Eye (tissue), 1 donor: ENCODE results near the gene DEAF1.
"Not testable (repeated sequence)": the region's sequence is repeated elsewhere in the genome, so short reads cannot be mapped to it uniquely, and the experiment has no call there.

Experiments used
- DNase-seq: peaks from one replicate; pipeline ENCODE4 v3.0.0-alpha.2; 2015

The DEAF1 gene

GRCh38 chr11:674406-674805 is 20.6 kb downstream of the DEAF1 start:
- no peak for DNase-seq

GRCh38 chr11:673866-674265 is 21.2 kb downstream of the DEAF1 start:
- no peak for DNase-seq

DNA sequence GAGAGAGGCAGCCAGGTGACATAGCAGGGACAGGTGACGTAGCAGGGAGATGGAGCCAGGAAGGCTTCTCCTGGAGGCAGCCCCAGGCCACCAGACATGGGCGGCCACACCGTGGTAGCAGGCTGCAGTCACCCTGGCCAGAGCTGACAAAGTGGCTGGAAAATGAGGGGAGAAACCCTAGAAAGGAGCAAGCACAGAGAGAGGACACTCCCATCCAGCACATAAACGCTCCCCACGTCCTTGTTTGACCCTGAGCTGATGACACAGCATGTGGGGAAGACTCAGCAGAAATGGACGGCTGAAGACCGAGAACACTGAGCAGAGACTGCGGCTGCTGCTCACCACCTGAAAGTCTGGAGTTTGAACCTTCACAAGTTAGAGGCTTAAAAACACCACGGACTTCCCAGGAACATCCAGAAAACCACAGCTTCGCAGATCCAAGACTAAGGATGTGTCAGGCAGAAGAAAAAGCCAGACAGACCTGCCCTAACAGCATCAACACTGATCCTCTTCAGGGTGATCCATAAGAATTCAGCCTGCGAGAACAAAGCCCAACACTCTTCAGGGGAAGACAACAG is 29.2 kb downstream of the DEAF1 start:
- no peak for DNase-seq

GRCh38 chr11:665062-665703 is 29.8 kb downstream of the DEAF1 start:
- DNase-seq, result peak; percentile 71

- peak; percentile 72 for DNase-seq
Observed at GRCh38 chr11:662689-663274, 32.2 kb downstream of the DEAF1 start.

DNA sequence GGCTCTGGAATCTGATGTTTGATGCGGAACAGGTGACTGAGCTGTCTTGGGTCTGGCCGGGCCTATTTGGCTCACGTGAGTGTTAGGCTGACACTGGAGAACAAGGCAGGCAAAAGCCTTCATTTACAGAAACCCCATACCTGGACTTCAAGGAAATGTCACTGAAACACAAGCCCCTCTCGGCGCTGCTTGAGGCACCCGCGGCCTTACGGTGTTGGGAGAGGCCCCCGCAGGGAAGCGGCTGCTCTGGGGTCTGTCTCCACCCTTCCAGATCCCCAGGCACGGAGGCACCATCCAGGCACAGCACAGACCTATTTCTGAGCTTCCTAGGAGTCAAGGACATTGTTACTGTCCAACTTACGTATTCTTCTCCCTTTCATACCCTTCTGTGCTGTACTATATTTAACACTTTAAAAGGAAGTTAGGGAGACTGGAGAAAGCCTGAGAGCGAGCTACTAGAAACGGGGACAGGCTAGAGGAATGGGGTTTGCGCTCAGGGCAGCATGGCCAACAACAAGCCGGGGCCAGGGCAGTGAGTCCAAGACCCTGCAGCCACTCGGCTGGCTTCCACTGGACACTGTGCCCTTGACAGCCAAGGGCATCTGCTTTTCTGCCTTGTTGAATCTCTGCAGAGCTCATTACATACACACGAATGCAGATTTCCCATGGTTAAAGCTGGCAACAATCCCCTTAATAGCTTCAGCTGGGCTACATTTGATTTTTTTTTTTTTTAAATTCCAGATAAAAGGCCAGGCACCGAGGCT is 34.2 kb downstream of the DEAF1 start:
- no peak for DNase-seq

DNA sequence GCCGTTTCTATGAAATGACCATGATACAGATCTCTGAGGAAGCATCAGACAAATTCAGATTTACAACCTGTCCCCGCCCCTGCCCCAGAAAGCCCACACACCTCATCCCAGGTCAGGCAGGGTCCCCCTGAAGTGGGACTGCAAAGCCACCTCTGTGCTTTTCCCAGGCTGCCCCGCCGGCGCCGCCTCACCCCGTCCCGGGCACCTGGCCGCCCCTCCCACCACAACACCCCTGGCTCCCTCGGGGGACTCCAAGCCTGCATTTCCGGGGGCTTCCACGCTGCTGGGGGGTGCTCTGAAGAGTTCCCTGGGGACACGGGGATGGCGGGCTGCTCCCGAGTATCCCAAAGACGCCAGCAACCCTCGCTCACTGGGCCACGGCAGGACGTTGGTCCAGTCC is 34.7 kb downstream of the DEAF1 start:
- DNase-seq, result no peak

- DNase-seq, result no peak
Observed at GRCh38 chr11:659532-660085, 35.4 kb downstream of the DEAF1 start.

DNA sequence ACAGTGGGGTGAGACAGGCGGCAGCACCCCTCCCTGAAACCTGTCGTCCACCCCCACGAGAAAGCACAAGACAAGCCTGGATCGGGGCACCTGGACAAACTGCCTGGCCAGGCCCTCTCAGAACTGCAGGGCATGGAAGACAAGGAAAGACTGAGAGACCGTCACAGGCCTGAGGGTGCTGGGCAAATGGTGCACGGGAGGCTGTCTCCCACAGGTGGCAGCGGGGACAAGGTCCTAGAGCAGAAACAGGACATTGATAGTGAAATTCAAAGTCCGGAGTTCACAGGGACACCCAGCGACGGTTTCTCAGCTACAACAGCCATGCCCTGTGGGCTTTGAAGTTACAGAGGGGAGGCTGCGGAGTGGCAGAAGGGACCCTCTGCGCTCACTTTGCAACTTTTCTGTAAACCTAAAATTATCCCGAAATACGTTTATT is 37.3 kb downstream of the DEAF1 start:
- no peak for DNase-seq

DNA sequence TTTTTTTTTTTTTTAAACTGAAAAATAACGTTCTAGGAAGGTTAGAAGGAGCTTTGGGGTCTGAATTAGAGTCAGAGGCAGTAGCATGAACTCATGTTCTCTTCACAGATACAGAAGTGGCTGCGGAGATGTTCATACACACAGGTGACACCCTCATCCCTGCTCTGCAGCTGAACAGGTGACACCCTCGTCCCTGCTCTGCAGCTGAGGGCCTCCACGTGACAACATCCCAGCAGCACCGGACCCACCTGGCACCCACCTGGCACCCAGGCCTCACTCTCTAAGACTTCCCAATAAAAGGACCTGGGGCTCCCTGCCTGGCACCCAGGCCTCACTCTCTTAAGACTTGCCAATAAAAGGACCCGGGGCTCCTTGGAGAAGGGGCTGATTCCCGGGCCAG is 38.2 kb downstream of the DEAF1 start:
- DNase-seq, result no peak

GRCh38 chr11:656426-656825 is 38.6 kb downstream of the DEAF1 start:
- no peak for DNase-seq

DNA sequence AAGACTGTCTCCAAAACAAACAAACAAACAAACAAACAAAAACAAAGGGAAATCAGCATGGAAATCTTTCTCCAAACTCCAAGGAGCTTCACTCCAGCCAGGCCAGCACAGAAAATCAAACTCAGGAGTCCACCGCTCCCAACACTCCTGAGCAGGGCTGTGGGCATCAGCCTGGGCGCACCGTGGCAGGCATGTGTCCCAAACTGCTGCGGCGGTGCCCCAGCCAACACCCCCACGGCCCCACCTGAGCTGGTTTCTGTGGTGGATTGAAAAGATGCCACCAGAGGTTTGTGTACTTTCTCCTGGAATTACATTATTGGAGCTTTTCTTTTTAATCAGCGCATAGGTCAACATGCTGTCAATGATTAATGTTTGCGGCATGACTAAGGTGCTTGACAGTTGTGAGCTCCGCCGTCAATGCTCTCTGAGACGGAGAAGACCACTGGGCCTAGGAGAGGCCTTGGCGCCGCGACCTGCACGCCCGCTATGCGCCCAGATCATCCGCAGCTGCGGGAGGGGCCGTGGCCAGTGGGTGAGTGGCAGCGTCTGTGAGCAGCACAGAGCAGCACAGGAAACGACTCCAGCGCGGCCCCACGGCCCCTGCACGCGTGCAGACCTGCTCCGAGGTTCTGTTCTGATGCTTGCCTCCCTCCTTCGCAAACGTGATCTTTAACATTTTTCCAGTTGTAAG is 39.8 kb downstream of the DEAF1 start:
- DNase-seq, result no peak

DNA sequence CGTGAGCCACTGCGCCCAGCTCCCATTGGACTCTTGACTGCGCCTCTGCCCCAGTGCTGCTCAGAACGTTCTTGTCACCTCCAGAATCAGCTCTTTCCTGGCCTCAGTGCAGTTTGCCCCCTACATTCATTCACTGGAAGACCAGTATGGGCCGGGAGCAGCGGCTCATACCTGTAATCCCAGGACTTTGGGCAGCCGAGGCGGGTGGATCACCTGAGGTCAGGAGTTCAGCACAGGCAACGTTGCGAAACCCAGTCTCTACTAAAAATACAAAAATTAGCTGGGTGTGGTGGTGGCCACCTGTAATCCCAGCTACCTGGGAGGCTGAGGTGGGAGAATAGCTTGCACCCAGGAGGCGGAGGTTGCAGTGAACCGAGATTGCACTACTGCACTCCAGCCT is 40.6 kb downstream of the DEAF1 start:
- not testable (repeated sequence) for DNase-seq

DNA sequence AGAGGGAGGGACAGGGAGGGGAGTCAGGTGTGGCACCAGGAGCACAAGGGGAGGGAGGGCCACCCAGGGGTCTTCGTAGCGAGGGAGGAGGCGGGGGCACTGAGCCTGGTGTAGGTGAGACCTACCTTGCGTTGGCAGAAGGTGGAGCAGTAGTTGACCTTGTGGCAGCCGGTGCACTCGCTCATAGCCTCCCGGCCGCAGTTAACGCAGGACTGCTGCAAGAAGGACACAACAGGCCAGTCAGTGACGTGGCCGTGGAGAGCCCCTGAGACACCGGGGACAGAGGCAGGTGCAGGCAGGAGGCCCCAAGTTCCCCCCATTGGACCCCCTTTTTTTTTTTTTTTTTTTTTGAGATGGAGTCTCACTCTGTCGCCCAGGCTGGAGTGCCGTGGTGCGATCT is 41.2 kb downstream of the DEAF1 start:
- no peak for DNase-seq

- not testable (repeated sequence) for DNase-seq
Observed at GRCh38 chr11:653136-653535, 41.9 kb downstream of the DEAF1 start.

DNA sequence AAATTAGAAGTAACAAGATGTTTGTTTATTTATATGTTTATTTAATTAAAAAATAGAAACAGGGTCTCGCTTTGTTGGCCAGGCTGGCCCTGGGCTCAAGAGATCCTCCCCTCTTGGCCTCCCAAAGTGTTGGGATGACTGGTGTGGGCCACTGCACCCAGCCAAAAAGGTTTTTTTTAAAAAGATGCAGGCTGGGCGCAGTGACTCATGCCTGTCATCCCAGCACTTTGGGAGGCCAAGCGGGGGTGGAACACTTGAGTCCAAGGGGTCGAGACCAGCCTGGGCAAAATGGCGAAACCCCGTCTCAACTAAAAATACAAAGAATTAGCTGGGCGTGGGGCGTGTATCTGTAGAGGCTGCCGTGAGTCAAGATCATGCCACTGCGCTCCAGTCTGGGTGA is 44.5 kb downstream of the DEAF1 start:
- DNase-seq, result no peak

DNA sequence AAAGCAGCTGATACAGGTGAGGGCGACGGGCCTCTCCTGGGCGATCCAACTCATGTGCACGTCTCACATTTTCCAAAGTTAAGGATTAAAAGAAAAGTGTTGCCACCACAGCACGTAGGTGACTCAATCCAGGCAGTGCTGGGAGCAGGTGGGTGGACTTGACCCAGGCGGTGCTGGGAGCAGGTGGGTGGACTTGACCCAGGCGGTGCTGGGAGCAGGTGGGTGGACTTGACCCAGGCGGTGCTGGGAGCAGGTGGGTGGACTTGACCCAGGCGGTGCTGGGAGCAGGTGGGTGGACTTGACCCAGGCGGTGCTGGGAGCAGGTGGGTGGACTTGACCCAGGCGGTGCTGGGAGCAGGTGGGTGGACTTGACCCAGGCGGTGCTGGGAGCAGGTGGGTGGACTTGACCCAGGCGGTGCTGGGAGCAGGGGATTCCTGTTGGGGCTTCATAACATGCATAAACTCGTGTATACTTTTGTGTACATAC is 47.3 kb downstream of the DEAF1 start:
- not testable (repeated sequence) for DNase-seq

- DNase-seq, result no peak
Observed at GRCh38 chr11:646214-646613, 48.8 kb downstream of the DEAF1 start.

DNA sequence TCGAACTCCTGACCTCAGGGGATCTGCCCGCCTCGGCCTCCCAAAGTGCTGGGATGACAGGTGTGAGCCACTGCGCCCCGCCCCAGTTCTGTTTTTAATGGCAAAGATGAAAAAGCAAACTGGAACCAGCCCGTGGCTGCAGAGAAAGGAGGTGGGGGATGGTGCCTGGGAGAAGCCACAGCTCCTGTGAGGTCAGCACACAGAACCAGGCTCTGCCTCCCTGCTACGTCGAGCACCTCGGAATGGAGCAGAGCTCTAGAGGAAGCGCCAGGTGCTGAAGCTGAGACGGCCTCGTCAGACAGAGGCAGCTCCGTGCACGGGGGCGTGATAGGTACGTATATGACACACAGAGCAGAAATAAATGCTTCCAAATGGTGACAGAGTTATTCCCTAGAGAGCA is 49.5 kb downstream of the DEAF1 start:
- DNase-seq, result no peak

DNA sequence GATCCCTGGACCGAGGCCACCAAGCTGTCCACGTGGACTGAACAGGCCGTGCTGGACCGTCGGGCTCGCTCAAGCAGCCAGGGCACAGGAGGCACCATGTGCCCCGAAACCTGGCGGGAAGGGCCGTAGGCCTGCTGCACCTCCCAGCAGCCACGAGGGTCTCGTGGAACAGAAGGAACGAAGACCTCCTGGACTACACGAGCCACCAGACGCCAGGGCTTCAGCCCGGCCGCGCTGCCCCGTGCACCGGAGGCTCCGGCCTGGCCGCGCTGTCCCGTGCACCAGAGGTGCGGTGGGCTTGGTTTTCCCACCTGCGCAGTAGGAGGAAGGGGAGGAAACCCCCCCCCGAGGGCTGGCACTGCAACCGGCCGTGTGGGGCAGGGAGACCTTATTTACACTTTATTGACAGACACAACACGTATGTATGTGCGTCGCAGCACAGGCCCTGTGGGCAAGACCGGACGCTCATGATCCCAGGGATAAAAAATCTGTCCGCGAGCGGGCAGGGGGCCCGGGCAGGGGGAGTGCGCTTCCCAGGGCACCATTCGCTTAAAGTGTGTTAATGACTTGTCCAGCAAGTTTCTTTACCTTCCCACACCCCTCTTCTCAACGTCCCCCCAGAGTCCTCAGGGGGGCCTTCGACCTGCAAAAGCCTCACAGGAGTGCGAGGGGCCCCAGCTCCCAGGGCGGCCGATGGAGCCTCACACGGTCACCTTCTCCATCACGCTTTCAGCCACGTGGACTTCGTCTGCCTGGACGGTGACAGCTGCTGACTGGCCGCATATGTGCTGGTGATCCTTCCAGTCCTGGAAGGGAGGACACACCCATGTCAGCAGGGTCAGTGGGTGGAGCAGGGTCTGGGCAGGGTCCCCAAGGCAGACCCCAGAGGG is 50.9 kb downstream of the DEAF1 start:
- DNase-seq, result no peak

DNA sequence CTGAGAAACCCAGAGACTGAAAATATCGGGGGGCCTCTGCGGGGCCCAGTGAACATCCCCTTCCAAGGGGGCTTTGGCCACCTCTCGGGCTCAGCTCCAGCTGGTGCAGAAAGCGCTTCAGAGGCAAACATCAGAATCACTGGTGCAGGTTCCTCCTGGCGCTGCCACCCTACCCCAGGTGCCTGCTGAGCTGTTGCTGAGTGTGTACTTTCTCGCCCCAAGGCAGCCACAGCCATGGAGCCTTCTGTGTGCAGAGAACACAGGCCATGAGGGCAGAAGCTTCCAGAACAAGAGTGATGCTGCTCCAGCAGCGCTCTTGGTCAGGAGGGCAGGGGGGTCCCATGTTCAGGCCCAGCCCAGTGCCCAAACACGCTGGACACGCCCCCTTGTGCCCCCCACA is 51.7 kb downstream of the DEAF1 start:
- DNase-seq, result no peak
